ENCODE measurements around the gene MYL1. TPM values are rescaled to one million over a fixed set of nuclear protein-coding genes. Genes with fewer than 3 reads are reported as not detected.

Gene MYL1
- polyA plus RNA-seq, 1 experiment: not detected

Small RNAs within 50 kb of the gene (small RNA-seq; reads per million reads assigned to genes)
- gene RF00019 (ENCODE audit: insufficient read length, low read depth): not detected

Other genes starting within 250 kb of the MYL1 start
- gene KANSL1L, start 143.8 kb downstream of the MYL1 start, polyA plus RNA-seq (2011; rRNA removed): 5.6 and 8.9 TPM in 2 replicates
- gene ACADL, start 89.7 kb downstream of the MYL1 start, polyA plus RNA-seq (2011; rRNA removed): not detected in 2 replicates
- gene LANCL1, start 161.6 kb upstream of the MYL1 start, polyA plus RNA-seq (2011; rRNA removed): 55.5 and 66.6 TPM in 2 replicates
- 16.1 and 21.6 TPM in 2 replicates for gene CPS1, start 241.4 kb upstream of the MYL1 start, polyA plus RNA-seq (2011; rRNA removed)

Data from AG04450 (cell line).